Posterior vena cava (tissue), 2 donors: ENCODE data around the gene CYP11A1. TPM values are rescaled to one million over a fixed set of nuclear protein-coding genes. Genes with fewer than 3 reads are reported as not detected.
A peak's percentile ranks its signal among the peaks of the same experiment; 100 is the strongest.
"Not testable (repeated sequence)": the region's sequence is repeated elsewhere in the genome, so short reads cannot be mapped to it uniquely, and the experiment has no call there.

ENCODE experiments used
- DNase-seq: peaks from one replicate; pipeline ENCODE4 v3.0.0-alpha.2; 2020; ENCODE audit warnings: low spot score
- intact Hi-C, 2 donors: fragments of 100-400 bp; cut with DNase I; formaldehyde crosslinking; loops; one replicate each; pipeline versions ENCODE4 v1.14.1 to v1.14.2; 2022 to 2023
- total RNA-seq, 2 donors: library from RNA; stranded (reverse); fragmentation: NEBNext Ultra II Directional; extraction: Animal tissue kit (Norgen Biotek cat#: 25700); gene quantifications; one replicate each; pipeline ENCODE4 v1.2.1, GENCODE V29; 2021
- donor health status: DM: yes; HTN: yes; CAD: no.
- donor health status: DM: yes; HTN: yes; CAD: no.

Gene CYP11A1
- total RNA-seq, 2 donors from 2014 or later = 0.71 to 1.2 TPM

DNA sequence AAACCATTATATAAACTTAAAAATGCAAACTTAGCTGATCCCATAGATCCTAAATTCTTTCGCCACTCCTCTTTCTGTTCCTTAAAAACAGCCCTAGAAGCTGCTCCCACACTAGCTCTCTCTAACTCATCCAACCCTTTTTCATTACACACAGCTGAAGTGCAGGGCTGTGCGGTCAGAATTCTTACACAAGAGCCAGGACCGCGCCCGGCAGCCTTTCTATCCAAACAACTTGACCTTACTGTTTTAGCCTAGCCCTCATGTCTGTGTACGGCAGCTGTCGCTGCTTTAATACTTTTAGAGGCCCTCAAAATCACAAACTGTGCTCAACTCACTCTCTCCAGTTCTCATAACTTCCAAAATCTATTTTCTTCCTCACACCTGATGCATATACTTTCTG lies 9.9 kb downstream of the CYP11A1 start:
- intact Hi-C loops, DNase-seq: not testable (repeated sequence)

- intact Hi-C loops = not testable (repeated sequence)
- DNase-seq = peak; percentile 30
Measured at GRCh38 chr15:74356050-74356449, 11.4 kb downstream of the CYP11A1 start.

DNA sequence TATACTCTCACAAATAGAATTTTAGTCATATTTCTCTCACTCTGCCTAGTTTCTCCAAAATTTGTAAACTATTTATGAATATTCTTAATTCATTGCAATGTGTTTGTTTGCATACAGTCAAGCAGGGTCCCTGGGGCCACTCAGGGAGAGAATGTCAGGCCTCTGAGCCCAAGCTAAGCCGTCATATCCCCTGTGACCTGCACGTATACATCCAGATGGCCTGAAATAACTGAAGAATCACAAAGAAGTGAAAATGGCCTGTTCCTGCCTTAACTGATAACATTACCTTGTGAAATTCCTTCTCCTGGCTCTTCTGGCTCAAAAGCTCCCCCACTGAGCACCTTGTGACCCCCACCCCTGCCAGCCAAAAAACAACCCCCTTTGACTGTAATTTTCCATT lies 13.5 kb downstream of the CYP11A1 start:
- DNase-seq, intact Hi-C loops: not testable (repeated sequence)

- intact Hi-C loops = no loop called here
- DNase-seq = no peak
Measured at GRCh38 chr15:74352393-74352910, 15.0 kb downstream of the CYP11A1 start.

GRCh38 chr15:74351670-74352069 lies 15.8 kb downstream of the CYP11A1 start:
- intact Hi-C loops = no loop called here

GRCh38 chr15:74350295-74351275 lies 16.9 kb downstream of the CYP11A1 start:
- DNase-seq = no peak
- intact Hi-C loops = no loop called here

More at GRCh38 chr15:74351670-74352069, 15.8 kb downstream of the CYP11A1 start:
- DNase-seq = no peak

DNA sequence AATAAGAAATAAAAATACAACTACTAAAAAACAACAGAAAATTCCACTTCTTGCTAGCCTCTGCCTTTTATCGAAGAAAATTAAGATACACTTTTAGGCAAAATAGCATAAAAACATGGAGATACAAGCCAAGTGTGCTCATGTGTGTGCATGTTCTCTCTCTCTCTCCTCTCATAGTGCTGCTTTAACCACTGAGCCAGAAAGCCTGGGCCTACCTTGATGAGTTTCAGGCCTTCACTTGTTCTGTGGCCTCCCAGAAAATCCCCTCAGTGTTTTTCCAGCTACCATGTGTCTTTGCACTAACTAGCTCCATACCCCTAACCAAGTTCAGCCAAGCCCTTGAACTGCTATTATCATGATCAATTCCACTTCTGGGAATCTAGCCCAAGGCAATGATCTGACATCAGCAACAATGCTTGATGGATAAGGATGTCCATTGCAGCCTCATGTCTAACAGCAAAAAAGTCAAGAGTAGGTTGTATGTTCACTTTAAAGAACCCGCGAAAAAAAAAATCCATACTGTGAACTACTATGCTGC lies 18.1 kb downstream of the CYP11A1 start:
- DNase-seq = no peak

GRCh38 chr15:74347757-74348250 lies 19.6 kb downstream of the CYP11A1 start:
- peak; percentile 62 for DNase-seq
- intact Hi-C loops = no loop called here

More for the DNA sequence above, 18.1 kb downstream of the CYP11A1 start:
- intact Hi-C loops = no loop called here

DNA sequence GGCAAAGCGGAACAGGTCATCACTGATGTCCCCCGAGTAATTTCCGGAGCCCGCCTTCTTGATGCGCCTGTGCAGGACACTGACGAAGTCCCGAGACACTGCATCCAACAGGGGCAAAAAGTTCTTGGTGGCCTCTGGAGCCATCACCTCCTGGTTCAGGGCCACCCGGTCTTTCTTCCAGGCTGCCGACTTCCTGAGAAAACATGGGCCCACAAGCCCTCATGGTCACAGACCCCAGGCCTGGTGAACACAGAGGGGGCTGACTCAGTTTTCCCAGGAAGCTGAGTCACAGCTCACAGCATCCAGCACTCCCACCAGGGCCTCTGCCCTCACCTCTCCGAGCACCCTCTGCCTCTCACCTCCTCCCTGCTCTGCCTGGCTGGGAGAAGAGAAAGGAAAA lies 22.4 kb downstream of the CYP11A1 start:
- intact Hi-C loops = no loop called here
- peak; percentile 58 for DNase-seq

DNA sequence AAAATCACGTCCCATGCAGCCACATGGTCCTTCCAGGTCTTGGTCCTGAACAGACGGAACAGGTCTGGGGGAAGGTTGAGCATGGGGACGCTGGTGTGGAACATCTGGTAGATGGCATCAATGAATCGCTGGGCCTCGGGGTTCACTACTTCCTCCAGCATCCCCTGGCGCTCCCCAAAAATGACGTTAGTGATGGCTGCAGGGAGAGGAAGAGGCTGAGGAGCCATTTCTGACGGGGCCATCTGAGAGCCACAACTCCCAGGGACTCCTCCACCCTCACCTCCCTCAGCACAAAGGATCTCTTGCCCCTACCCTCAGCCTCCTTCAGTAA lies 23.7 kb downstream of the CYP11A1 start:
- intact Hi-C loops = no loop called here
- DNase-seq = peak; percentile 35

DNA sequence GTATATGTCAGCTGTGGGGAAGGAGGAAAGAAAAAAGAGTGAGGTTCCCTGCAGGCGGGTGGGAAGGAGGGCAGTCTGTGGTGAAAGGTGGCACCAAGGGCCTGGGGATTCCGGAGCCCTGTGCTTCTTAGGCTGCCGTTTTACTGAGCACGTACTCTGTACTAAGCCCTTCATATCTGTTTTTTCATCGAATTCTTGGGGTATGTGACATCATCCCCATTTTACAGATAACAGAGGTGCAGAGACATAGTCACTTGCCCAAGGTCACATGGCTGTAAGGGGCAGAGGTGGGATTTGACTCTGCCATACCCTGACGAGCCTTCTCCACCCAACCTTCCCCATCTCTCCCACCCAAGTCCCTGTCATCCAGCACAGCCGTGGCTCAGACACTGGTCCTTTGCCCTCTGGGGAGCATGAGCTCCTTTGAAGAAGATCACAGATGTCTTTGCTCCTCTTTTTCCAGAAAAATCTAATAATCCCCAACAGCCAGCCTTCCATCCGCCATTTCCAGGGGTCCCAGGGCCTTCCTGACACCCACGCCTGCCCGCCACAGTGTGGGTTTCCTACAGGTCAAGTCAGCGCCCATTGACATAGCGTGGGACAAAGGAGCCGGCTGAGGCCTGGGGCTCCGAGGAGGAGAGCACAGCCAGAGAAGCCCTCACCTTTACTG lies 24.2 kb downstream of the CYP11A1 start:
- intact Hi-C loops = no loop called here
- peak; percentile 13 for DNase-seq

GRCh38 chr15:74340150-74340549 lies 27.3 kb downstream of the CYP11A1 start:
- intact Hi-C loops = no loop called here
- peak; percentile 76 for DNase-seq

GRCh38 chr15:74339371-74339770 lies 28.1 kb downstream of the CYP11A1 start:
- peak; percentile 42 for DNase-seq
- intact Hi-C loops = no loop called here

DNA sequence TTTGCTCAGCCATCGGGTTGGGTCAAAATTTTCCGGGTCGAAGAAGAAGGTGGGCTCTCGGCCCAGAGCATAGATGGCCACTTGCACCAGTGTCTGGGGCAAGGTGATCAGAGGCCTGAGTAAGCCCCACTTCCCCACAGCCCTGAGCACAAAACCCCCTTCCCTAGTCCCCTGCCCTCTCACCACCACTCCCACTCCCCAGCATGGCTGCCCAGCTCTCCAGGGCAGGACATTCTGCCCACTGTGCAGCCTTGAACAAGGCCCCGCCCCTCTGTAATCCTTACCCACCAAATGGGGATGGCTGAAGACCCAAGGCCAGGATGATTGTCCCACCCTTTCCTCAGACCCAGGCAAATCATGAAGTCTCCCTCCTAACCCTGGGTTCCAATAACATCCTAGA lies 28.8 kb downstream of the CYP11A1 start:
- DNase-seq = peak; percentile 50

GRCh38 chr15:74337607-74338211 lies 29.7 kb downstream of the CYP11A1 start:
- intact Hi-C loops = no loop called here
- DNase-seq = no peak

More for the DNA sequence above, 28.8 kb downstream of the CYP11A1 start:
- intact Hi-C loops = no loop called here

DNA sequence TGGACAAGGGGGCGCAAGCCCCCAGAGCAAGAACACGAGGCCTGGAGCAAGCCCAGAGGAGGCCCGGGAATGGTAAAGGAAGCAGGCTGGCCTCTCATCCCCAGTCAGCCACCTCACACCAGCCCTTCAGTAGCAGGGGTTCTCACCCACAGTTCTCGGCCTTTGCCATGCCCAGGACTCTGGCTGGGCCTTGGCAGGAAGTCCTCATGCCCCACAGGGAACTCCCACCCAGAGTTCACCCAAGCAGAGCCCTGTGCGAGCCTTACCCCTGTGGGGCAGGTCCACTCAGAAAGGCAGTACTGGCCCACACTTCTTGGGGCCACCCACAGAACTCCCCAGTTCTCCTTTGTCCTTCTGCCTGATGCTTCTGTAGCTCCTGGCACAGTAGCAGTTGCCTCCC lies 30.3 kb downstream of the CYP11A1 start:
- intact Hi-C loops = no loop called here
- DNase-seq = peak; percentile 69

- DNase-seq = peak; percentile 55
- intact Hi-C loops = no loop called here
Measured at GRCh38 chr15:74336061-74337005, 31.1 kb downstream of the CYP11A1 start.

GRCh38 chr15:74335396-74335795 lies 32.0 kb downstream of the CYP11A1 start:
- intact Hi-C loops = no loop called here
- DNase-seq = peak; percentile 60
